GM23248 (cell line): Measurements from ENCODE around the gene ADAM12. TPM values are rescaled to one million over a fixed set of nuclear protein-coding genes. Genes with fewer than 3 reads are reported as not detected.

Experiments
- DNase-seq: peaks from one replicate; pipeline ENCODE4 v3.0.0-alpha.2; 2015
- H2AFZ ChIP-seq: fragments of 200-600 bp; sonication (generic); 2 replicates; pipeline ENCODE4 v1.6.1; 2016; ENCODE audit warnings: antibody characterized with exemption
- H3F3A ChIP-seq: fragments of 200-600 bp; sonication (generic); 2 replicates; pipeline ENCODE4 v1.6.1; 2016; ENCODE audit warnings: mild to moderate bottlenecking, antibody characterized with exemption, mixed run types; ENCODE audit not compliant: insufficient read depth
- H3K27ac ChIP-seq: fragments of 200-600 bp; sonication (generic); 2 replicates; pipeline ENCODE4 v1.5.1; 2016; ENCODE audit warnings: mild to moderate bottlenecking
- H3K27me3 ChIP-seq: fragments of 200-600 bp; sonication (generic); replicated peaks from 2 replicates; pipeline ENCODE4 v1.6.1; 2016; ENCODE audit warnings: mild to moderate bottlenecking; ENCODE audit not compliant: insufficient read depth
- H3K36me3 ChIP-seq: fragments of 200-600 bp; sonication (generic); 2 replicates; pipeline ENCODE4 v1.6.1; 2016; ENCODE audit warnings: low read depth, mild to moderate bottlenecking
- H3K4me1 ChIP-seq: fragments of 200-600 bp; sonication (generic); 2 replicates; pipeline ENCODE4 v1.6.1; 2016; ENCODE audit warnings: mild to moderate bottlenecking; ENCODE audit not compliant: insufficient read depth
- H3K4me2 ChIP-seq: fragments of 200-600 bp; sonication (generic); one replicate; pipeline ENCODE4 v1.6.1; 2016; ENCODE audit warnings: mild to moderate bottlenecking; ENCODE audit not compliant: unreplicated experiment
- H3K4me3 ChIP-seq: fragments of 200-600 bp; sonication (generic); 2 replicates; pipeline ENCODE4 v1.5.1; 2016; ENCODE audit warnings: mild to moderate bottlenecking
- H3K79me2 ChIP-seq: fragments of 200-600 bp; sonication (generic); 2 replicates; pipeline ENCODE4 v1.6.1; 2016; ENCODE audit warnings: mild to moderate bottlenecking; ENCODE audit not compliant: insufficient read depth
- H3K9ac ChIP-seq: fragments of 200-600 bp; sonication (generic); 2 replicates; pipeline ENCODE4 v1.6.1; 2016; ENCODE audit warnings: mild to moderate bottlenecking
- H3K9me2 ChIP-seq: fragments of 200-600 bp; sonication (generic); 2 replicates; pipeline ENCODE4 v1.6.1; 2016; ENCODE audit warnings: mixed run types, mild to moderate bottlenecking, moderate library complexity; ENCODE audit not compliant: insufficient read depth
- H3K9me3 ChIP-seq: fragments of 200-600 bp; sonication (generic); one replicate; pipeline ENCODE4 v1.6.1; 2017; ENCODE audit warnings: low read depth
- H4K20me1 ChIP-seq: fragments of 200-600 bp; sonication (generic); 2 replicates; pipeline ENCODE4 v1.6.0; 2016; ENCODE audit not compliant: insufficient read depth
- EZH2 ChIP-seq: fragments of 200-600 bp; sonication (generic); IDR thresholded peaks from 2 replicates; pipeline ENCODE4 v1.6.1; 2018; ENCODE audit warnings: antibody characterized with exemption, mild to moderate bottlenecking; ENCODE audit not compliant: insufficient read depth, poor library complexity, severe bottlenecking
- EZH2phosphoT487 ChIP-seq: fragments of 200-600 bp; sonication (generic); IDR thresholded peaks from 2 replicates; pipeline ENCODE4 v1.6.1; 2018; ENCODE audit warnings: antibody characterized with exemption, moderate library complexity, mild to moderate bottlenecking, low read depth; ENCODE audit not compliant: insufficient read depth
- WGBS, 2 experiments: methylation state at CpG; one replicate each; pipeline ENCODE4 v1.1.6; 2015 to 2017; ENCODE audit warnings: low lambda C conversion rate in 2 of 2, low coverage in 1 of 2; ENCODE audit errors: missing lambda C conversion rate in 2 of 2; 5-methylcytosine and 5-hydroxymethylcytosine counted together
- in situ Hi-C: fragments of 300-500 bp; cut with MboI; formaldehyde crosslinking; loops from 2 replicates; pipeline ENCODE4 v1.15.0; 2020
- polyA plus RNA-seq: library from polyadenylated mRNA; unstranded; fragments of >200 nt; fragmentation: Nextera tagmentation; extraction: Ambion mirVana; gene quantifications from 2 replicates; pipeline ENCODE4 v1.2.1, GENCODE V29; 2016
- total RNA-seq: library from RNA; depleted of rRNA; stranded (reverse); fragments of >200 nt; shearing (Covaris generic); gene quantifications from 2 replicates; pipeline ENCODE4 v1.2.3, GENCODE V29; 2014

Gene ADAM12
- total and polyA plus RNA-seq, 2 experiments from 2014 or later, result 58.4 to 127 TPM

- in situ Hi-C loops, result no loop called here
- Histone ChIP-seq H3K9me3 (no peaks in the 10 kb centered on the region), H3K27me3 (no peaks in the 10 kb centered on the region), H3K4me2 (no peak overlapping the region), H2AFZ (no peak overlapping the region), H3K4me3 (no peak overlapping the region), H3K9ac (no peak overlapping the region), H3K79me2 (no peaks in the 10 kb centered on the region), H4K20me1 (no peaks in the 10 kb centered on the region), H3F3A (peaks cover 38% of the 10 kb centered on the region), H3K9me2 (no peaks in the 10 kb centered on the region), H3K36me3 (no peaks in the 10 kb centered on the region), H3K4me1 (peaks cover 22% of the 10 kb centered on the region), H3K27ac (no peak overlapping the region)
- no peak for TF ChIP-seq EZH2phosphoT487
- TF ChIP-seq EZH2, result no peak
- 91 to 95% methylated on average over 7 of the region's 7 CpGs for WGBS, 2 experiments
- no peak for DNase-seq
Measured at GRCh38 chr10:126129026-126129425, 259.3 kb downstream of the ADAM12 start.

DNA sequence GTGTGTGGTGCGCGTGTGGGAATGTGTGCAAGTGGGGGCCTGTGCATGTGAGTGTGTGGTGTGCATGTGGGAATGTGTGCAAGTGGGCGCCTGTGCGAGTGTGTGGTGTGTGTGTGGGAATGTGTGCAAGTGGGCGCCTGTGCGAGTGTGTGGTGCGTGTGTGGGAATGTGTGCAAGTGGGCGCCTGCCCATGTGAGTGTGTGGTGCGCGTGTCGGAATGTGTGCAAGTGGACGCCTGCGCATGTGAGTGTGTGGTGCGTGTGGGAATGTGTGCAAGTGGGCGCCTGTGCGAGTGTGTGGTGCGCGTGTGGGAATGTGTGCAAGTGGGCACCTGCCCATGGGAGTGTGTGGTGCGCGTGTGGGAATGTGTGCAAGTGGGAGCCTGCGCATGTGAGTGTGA lies 259.7 kb downstream of the ADAM12 start:
- no peak overlapping the region for H3K9ac ChIP-seq
- H3K27ac ChIP-seq, result no peak overlapping the region
- H3K9me2 ChIP-seq, result no peaks in the 10 kb centered on the region
- 98 to 100% methylated on average over 7 to 21 of the region's 21 CpGs for WGBS, 2 experiments
- no peak overlapping the region for H3K4me2 ChIP-seq
- H2AFZ ChIP-seq, result no peak overlapping the region
- H3K36me3 ChIP-seq, result no peaks in the 10 kb centered on the region
- peaks cover 34% of the 10 kb centered on the region for H3F3A ChIP-seq
- H4K20me1 ChIP-seq, result no peaks in the 10 kb centered on the region
- no peak overlapping the region for H3K4me3 ChIP-seq
- in situ Hi-C loops, result no loop called here
- TF ChIP-seq EZH2phosphoT487 (no peak), EZH2 (no peak)
- H3K9me3 ChIP-seq, result no peaks in the 10 kb centered on the region
- DNase-seq, result no peak
- H3K27me3 ChIP-seq, result no peaks in the 10 kb centered on the region
- H3K79me2 ChIP-seq, result no peaks in the 10 kb centered on the region
- peaks cover 18% of the 10 kb centered on the region for H3K4me1 ChIP-seq

DNA sequence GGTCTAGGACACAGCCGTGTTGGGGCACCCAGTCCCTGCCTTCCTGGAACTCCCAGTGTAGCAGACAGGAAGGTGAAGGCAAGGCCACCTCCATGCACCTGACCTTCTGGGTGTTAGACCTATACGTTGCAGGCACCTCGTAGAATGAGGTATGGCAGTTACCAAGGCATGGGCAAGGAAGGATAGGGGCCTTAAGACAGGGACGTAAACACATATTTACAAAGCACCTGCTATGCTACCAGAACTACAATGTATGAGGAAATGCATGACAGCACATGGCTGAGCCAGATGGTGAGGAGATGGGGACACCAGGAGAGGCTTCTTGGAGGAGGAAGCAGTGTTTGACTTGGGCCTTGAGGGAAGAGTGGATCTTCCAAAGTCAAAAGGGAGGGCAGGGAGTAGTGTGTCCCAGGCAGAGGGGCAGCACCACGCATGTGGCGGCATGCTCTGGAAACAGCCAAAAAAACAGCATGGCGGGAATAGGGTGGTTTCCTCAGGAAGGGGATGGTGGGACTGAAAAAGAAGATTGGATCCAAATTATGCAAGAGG lies 260.7 kb downstream of the ADAM12 start:
- Histone ChIP-seq H3K9me2 (no peaks in the 10 kb centered on the region), H3K27me3 (no peaks in the 10 kb centered on the region), H3K27ac (no peak overlapping the region), H3K36me3 (no peaks in the 10 kb centered on the region), H2AFZ (no peak overlapping the region), H3K4me3 (no peak overlapping the region), H4K20me1 (no peaks in the 10 kb centered on the region), H3K4me2 (no peak overlapping the region), H3K79me2 (no peaks in the 10 kb centered on the region), H3K4me1 (peaks cover 24% of the 10 kb centered on the region), H3K9ac (no peak overlapping the region), H3K9me3 (no peaks in the 10 kb centered on the region), H3F3A (peaks cover 39% of the 10 kb centered on the region)
- no peak for TF ChIP-seq EZH2phosphoT487
- TF ChIP-seq EZH2, result no peak
- DNase-seq, result no peak
- WGBS, 2 experiments, result 90 to 92% methylated on average over 7 of the region's 7 CpGs
- in situ Hi-C loops, result no loop called here

GRCh38 chr10:126126866-126127265 lies 261.4 kb downstream of the ADAM12 start:
- H2AFZ ChIP-seq, result no peak overlapping the region
- no peaks in the 10 kb centered on the region for H3K36me3 ChIP-seq
- no peak overlapping the region for H3K27ac ChIP-seq
- no peak for DNase-seq
- peaks cover 26% of the 10 kb centered on the region for H3K4me1 ChIP-seq
- H3K4me2 ChIP-seq, result no peak overlapping the region
- H3K9me2 ChIP-seq, result no peaks in the 10 kb centered on the region
- no peaks in the 10 kb centered on the region for H3K9me3 ChIP-seq
- no peaks in the 10 kb centered on the region for H3K79me2 ChIP-seq
- no peaks in the 10 kb centered on the region for H3K27me3 ChIP-seq
- H4K20me1 ChIP-seq, result no peaks in the 10 kb centered on the region
- in situ Hi-C loops, result no loop called here
- no peak overlapping the region for H3K9ac ChIP-seq
- TF ChIP-seq EZH2 (no peak), EZH2phosphoT487 (no peak)
- H3K4me3 ChIP-seq, result no peak overlapping the region
- peaks cover 39% of the 10 kb centered on the region for H3F3A ChIP-seq
- WGBS, 2 experiments, result 89 to 96% methylated on average over 4 of the region's 4 CpGs

DNA sequence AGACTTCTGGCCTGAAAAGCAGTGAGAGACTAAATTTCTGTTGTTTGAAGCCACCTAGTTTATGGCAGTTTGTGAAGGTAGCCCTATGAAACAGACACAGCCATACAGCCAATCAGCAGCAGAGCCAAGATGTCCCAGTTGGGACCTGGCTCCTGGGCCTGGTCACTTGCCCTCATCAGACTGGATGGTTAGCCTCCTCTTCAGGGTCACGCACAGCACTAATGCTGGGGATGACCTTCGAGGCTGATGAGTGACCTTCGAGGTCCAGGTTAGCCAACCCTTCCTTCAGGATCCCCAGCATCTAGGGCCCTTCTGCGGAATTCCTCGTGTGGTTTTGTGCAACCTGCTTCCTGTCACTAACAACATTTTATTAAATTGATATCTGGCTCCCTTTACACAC lies 262.3 kb downstream of the ADAM12 start:
- Histone ChIP-seq H3K9me2 (no peaks in the 10 kb centered on the region), H2AFZ (no peak overlapping the region), H3K27ac (no peak overlapping the region), H3K27me3 (no peaks in the 10 kb centered on the region), H3K4me2 (no peak overlapping the region), H3K36me3 (no peaks in the 10 kb centered on the region), H3K4me1 (peaks cover 20% of the 10 kb centered on the region), H3K9ac (no peak overlapping the region), H3K79me2 (no peaks in the 10 kb centered on the region), H3K4me3 (no peak overlapping the region), H3F3A (peaks cover 35% of the 10 kb centered on the region), H4K20me1 (no peaks in the 10 kb centered on the region), H3K9me3 (no peaks in the 10 kb centered on the region)
- in situ Hi-C loops, result no loop called here
- no peak for TF ChIP-seq EZH2
- TF ChIP-seq EZH2phosphoT487, result no peak
- no peak for DNase-seq
- WGBS, 2 experiments, result 96 to 97% methylated on average over 5 of the region's 5 CpGs
